OCI-LY7 (cell line): ENCODE data around the gene PRKG1. TPM values are rescaled to one million over a fixed set of nuclear protein-coding genes. Genes with fewer than 3 reads are reported as not detected.

Experiments used
- BruUV-seq: library from RNA; stranded (reverse); fragments of 400-500 nt; replicated peaks from 2 replicates; lab custom pipeline; 2021; lab: Mats Ljungman, UMichigan
- CTCF ChIA-PET: fragments of 300-600 bp; sonication (Branson Sonifier 250); formaldehyde crosslinking; loops from one replicate; lab custom pipeline; 2022; ENCODE audit warnings: antibody characterized with exemption; ENCODE audit not compliant: unreplicated experiment; lab: Charles Lee
- POLR2A ChIA-PET: fragments of 300-600 bp; sonication (Branson Sonifier 250); formaldehyde crosslinking; loops from one replicate; lab custom pipeline; 2022; ENCODE audit warnings: antibody characterized with exemption; lab: Charles Lee
- DNase-seq: peaks from one replicate; pipeline ENCODE4 v3.0.0-alpha.2; 2015; ENCODE audit warnings: low spot score
- H2AFZ ChIP-seq: fragments of 200-600 bp; sonication (generic), shearing (Covaris generic); 2 replicates; pipeline ENCODE4 v1.6.1; 2014; ENCODE audit warnings: mild to moderate bottlenecking, antibody characterized with exemption, low read length, moderate library complexity
- H3K27ac ChIP-seq: fragments of 200-600 bp; sonication (generic); 2 replicates; pipeline ENCODE4 v1.5.1; 2014; ENCODE audit warnings: mixed run types, low read depth, mild to moderate bottlenecking, moderate library complexity, low read length, inconsistent platforms; ENCODE audit not compliant: poor library complexity, severe bottlenecking
- H3K36me3 ChIP-seq: fragments of 200-600 bp; sonication (generic); 2 replicates; pipeline ENCODE4 v1.6.1; 2014; ENCODE audit warnings: mild to moderate bottlenecking, antibody characterized with exemption, low read length, moderate library complexity, mixed read lengths; ENCODE audit not compliant: insufficient read depth
- H3K4me1 ChIP-seq: fragments of 200-600 bp; sonication (generic); 2 replicates; pipeline ENCODE4 v1.5.1; 2014; ENCODE audit warnings: mild to moderate bottlenecking, low read length; ENCODE audit not compliant: insufficient read depth, poor library complexity, severe bottlenecking
- H3K4me2 ChIP-seq: fragments of 200-600 bp; sonication (generic); 2 replicates; pipeline ENCODE4 v1.6.1; 2014; ENCODE audit warnings: mild to moderate bottlenecking, low read length
- H3K4me3 ChIP-seq: fragments of 200-600 bp; sonication (generic); 2 replicates; pipeline ENCODE4 v1.5.1; 2014; ENCODE audit warnings: mild to moderate bottlenecking, low read depth, low read length; ENCODE audit not compliant: poor library complexity, severe bottlenecking
- H3K79me2 ChIP-seq: fragments of 200-600 bp; sonication (generic); 2 replicates; pipeline ENCODE4 v1.6.1; 2016; ENCODE audit warnings: low read depth, mild to moderate bottlenecking, low read length, moderate library complexity, mixed read lengths; ENCODE audit not compliant: insufficient read depth
- H3K9me2 ChIP-seq: fragments of 200-600 bp; sonication (generic); 2 replicates; pipeline ENCODE4 v1.6.1; 2016; ENCODE audit warnings: mild to moderate bottlenecking, low read length, mixed read lengths; ENCODE audit not compliant: insufficient read depth
- H3K9me3 ChIP-seq: fragments of 200-600 bp; sonication (generic); 2 replicates; pipeline ENCODE4 v1.6.1; 2014; ENCODE audit warnings: mild to moderate bottlenecking, mixed run types, low read length, mixed read lengths
- H4K20me1 ChIP-seq: fragments of 200-600 bp; sonication (generic); 2 replicates; pipeline ENCODE4 v1.6.1; 2014; ENCODE audit warnings: mild to moderate bottlenecking, antibody characterized with exemption, low read length, moderate library complexity, mixed read lengths; ENCODE audit not compliant: insufficient read depth
- CTCF ChIP-seq: fragments of 200-600 bp; sonication (generic); conservative IDR thresholded peaks from 2 replicates; pipeline ENCODE4 v1.5.1; 2014; ENCODE audit warnings: mild to moderate bottlenecking, antibody characterized with exemption, low read length, moderate library complexity, mixed read lengths
- EZH2phosphoT487 ChIP-seq: fragments of 200-600 bp; sonication (generic); IDR thresholded peaks from 2 replicates; pipeline ENCODE4 v1.6.1; 2018; ENCODE audit warnings: low read depth, borderline replicate concordance, mild to moderate bottlenecking, mixed run types, antibody characterized with exemption, low read length, moderate library complexity, mixed read lengths
- intact Hi-C: fragments of 100-400 bp; cut with micrococcal nuclease; formaldehyde crosslinking; loops from one replicate; pipeline ENCODE4 v1.10.0; 2022; ENCODE audit not compliant: unreplicated experiment
- total RNA-seq, 2 experiments: library from RNA; depleted of rRNA in 1 of 2; stranded (reverse); fragments of >200 nt in 1 of 2; shearing (Covaris generic) in 1 of 2; gene quantifications; 2 replicates each; pipeline ENCODE4 v1.2.3, GENCODE V29; 2014 to 2022

Gene PRKG1
- total RNA-seq, 2 experiments from 2014 or later = not detected

GRCh38 chr10:52208365-52208764 is 1134.1 kb downstream of the PRKG1 start:
- H3K4me1 ChIP-seq = no peaks in the 10 kb centered on the region
- H3K4me2 ChIP-seq = no peak overlapping the region
- no peak overlapping the region for H2AFZ ChIP-seq
- H3K9me2 ChIP-seq = no peaks in the 10 kb centered on the region
- no peaks in the 10 kb centered on the region for H4K20me1 ChIP-seq
- no peaks in the 10 kb centered on the region for H3K9me3 ChIP-seq
- H3K4me3 ChIP-seq = no peak overlapping the region
- intact Hi-C loops = no loop called here
- BruUV-seq = no TSS peak
- POLR2A ChIA-PET = no interaction called here
- DNase-seq = no peak
- CTCF ChIA-PET = no interaction called here
- H3K27ac ChIP-seq = no peak overlapping the region
- TF ChIP-seq EZH2phosphoT487 (no peak), CTCF (no peak)
- no peaks in the 10 kb centered on the region for H3K79me2 ChIP-seq
- no peaks in the 10 kb centered on the region for H3K36me3 ChIP-seq

GRCh38 chr10:52210161-52210560 is 1135.9 kb downstream of the PRKG1 start:
- Histone ChIP-seq H2AFZ (no peak overlapping the region), H3K4me3 (no peak overlapping the region), H3K27ac (no peak overlapping the region), H3K9me3 (no peaks in the 10 kb centered on the region), H3K79me2 (no peaks in the 10 kb centered on the region), H4K20me1 (no peaks in the 10 kb centered on the region), H3K36me3 (no peaks in the 10 kb centered on the region), H3K4me1 (no peaks in the 10 kb centered on the region), H3K9me2 (no peaks in the 10 kb centered on the region), H3K4me2 (no peak overlapping the region)
- POLR2A ChIA-PET = interaction anchor here (0.6 kb wide), 2 partner anchors 73 to 1142 kb away, joined by 3 read pairs; no protein-coding TSS in a partner anchor
- intact Hi-C loops = no loop called here
- TF ChIP-seq CTCF (no peak), EZH2phosphoT487 (no peak)
- CTCF ChIA-PET = no interaction called here
- BruUV-seq = no TSS peak
- DNase-seq = no peak

- Histone ChIP-seq H2AFZ (no peak overlapping the region), H3K4me2 (no peak overlapping the region), H3K4me1 (peaks cover 13% of the 10 kb centered on the region), H3K4me3 (no peak overlapping the region), H4K20me1 (no peaks in the 10 kb centered on the region), H3K36me3 (no peaks in the 10 kb centered on the region), H3K27ac (no peak overlapping the region), H3K79me2 (no peaks in the 10 kb centered on the region), H3K9me2 (no peaks in the 10 kb centered on the region), H3K9me3 (no peaks in the 10 kb centered on the region)
- no peak for DNase-seq
- CTCF ChIA-PET = no interaction called here
- TF ChIP-seq CTCF = no peak
- TF ChIP-seq EZH2phosphoT487 = no peak
- intact Hi-C loops = no loop called here
- BruUV-seq = no TSS peak
- POLR2A ChIA-PET = interaction anchor here (0.8 kb wide), 1 partner anchor 18 kb away, joined by 3 read pairs; no protein-coding TSS in a partner anchor
Measured at GRCh38 chr10:52212062-52212461, 1137.8 kb downstream of the PRKG1 start.
